Stomach (tissue), 9 donors: ENCODE results near the gene GRK4. TPM values are rescaled to one million over a fixed set of nuclear protein-coding genes. Genes with fewer than 3 reads are reported as not detected.

Source experiments
- DNase-seq, 2 donors: peaks; one replicate each; pipeline versions ENCODE4 v3.0.0 to v3.0.0-alpha.2; 2013 to 2019
- H3K27ac ChIP-seq, 5 donors: fragments of 200-600 bp in 4 of 5; sonication (generic) in 4 of 5; one replicate each; pipeline ENCODE4 v1.5.1; 2013 to 2019; ENCODE audit warnings: mild to moderate bottlenecking in 1 of 5, moderate library complexity in 1 of 5
- H3K27me3 ChIP-seq, 3 donors: fragments of 200-600 bp; sonication (generic); one replicate each; pipeline ENCODE4 v1.5.1; 2017 to 2019; ENCODE audit warnings: mixed run types in 1 of 3
- H3K36me3 ChIP-seq, 4 donors: fragments of 200-600 bp; sonication (generic); 1 replicate in 3 of 4; 2 replicates in 1 of 4; pipeline ENCODE4 v1.5.1; 2016 to 2019
- H3K4me1 ChIP-seq, 4 donors: fragments of 200-600 bp; sonication (generic); one replicate each; pipeline ENCODE4 v1.5.1; 2016 to 2019
- H3K4me3 ChIP-seq, 4 donors: fragments of 200-600 bp; sonication (generic) in 3 of 4; one replicate each; pipeline ENCODE4 v1.5.1; 2016 to 2019; ENCODE audit warnings: mild to moderate bottlenecking in 1 of 4
- H3K9me3 ChIP-seq, 4 donors: fragments of 200-600 bp; sonication (generic); one replicate each; pipeline ENCODE4 v1.5.1; 2016 to 2019
- CTCF ChIP-seq, 7 experiments: fragments of 450-650 bp in 4 of 7; fragments of 200-600 bp in 3 of 7; sonication (generic) in 3 of 7; IDR thresholded peaks; one replicate each; pipeline ENCODE4 v1.5.1; 2016 to 2019; ENCODE audit warnings: antibody characterized with exemption in 7 of 7, control low read depth in 2 of 7, mild to moderate bottlenecking in 1 of 7
- EP300 ChIP-seq: sonication (generic); formaldehyde crosslinking; IDR thresholded peaks from one replicate; pipeline ENCODE4 v1.6.1; 2017; ENCODE audit warnings: antibody characterized with exemption
- POLR2A ChIP-seq, 4 donors: fragments of 450-650 bp; IDR thresholded peaks; one replicate each; pipeline ENCODE4 v1.6.1; 2016; ENCODE audit warnings: antibody characterized with exemption in 4 of 4, control low read depth in 2 of 4, mild to moderate bottlenecking in 1 of 4, moderate library complexity in 1 of 4
- POLR2AphosphoS5 ChIP-seq, 3 donors: sonication (generic); formaldehyde crosslinking; IDR thresholded peaks; one replicate each; pipeline ENCODE4 v1.6.1; 2016; ENCODE audit warnings: antibody characterized with exemption in 3 of 3
- WGBS, 5 donors: extraction: QIAGEN DNeasy Blood & Tissue Kit in 3 of 5; methylation state at CpG; one replicate each; pipeline versions ENCODE4 v1.1.5 to v1.1.7; 2013 to 2018; 5-methylcytosine and 5-hydroxymethylcytosine counted together
- intact Hi-C: fragments of 100-400 bp; cut with DNase I; formaldehyde crosslinking; loops from one replicate; pipeline ENCODE4 v1.15.1; 2023; ENCODE audit warnings: low total_unique reads
- polyA plus RNA-seq, 3 donors: library from polyadenylated mRNA; stranded (reverse); fragments of 200-250 nt; gene quantifications; one replicate each; pipeline ENCODE4 v1.2.3, GENCODE V29; 2013
- total RNA-seq, 5 donors: library from RNA; depleted of rRNA; stranded (reverse); fragments of >200 nt; gene quantifications; one replicate each; pipeline versions ENCODE4 v1.1.0 to v1.2.3, GENCODE V29; 2014 to 2016
- donor health status: healthy with polysubstance abuse.
- donor health status: Bipolar disorder and iron deficiency.
- donor health status: healthy.

The GRK4 gene
- total and polyA plus RNA-seq, 8 donors = 0.58 to 11.9 (median 5.1) TPM

- intact Hi-C loops = no loop called here
- H3K9me3 ChIP-seq = no peaks in the 10 kb centered on the region
- TF ChIP-seq CTCF (IDR thresholded peaks at IDR 0.05) = no peak
- TF ChIP-seq POLR2A (IDR thresholded peaks at IDR 0.05) = no peak
- no peak for TF ChIP-seq POLR2AphosphoS5 (IDR thresholded peaks at IDR 0.05)
- no peak for TF ChIP-seq EP300
- H3K27me3 ChIP-seq = no peaks in the 10 kb centered on the region
- WGBS, 5 donors = 90 to 92% (median 91%) methylated on average over 21 to 29 of the region's 29 CpGs
- DNase-seq = no peak
- H3K4me1 ChIP-seq = peaks cover 21 to 35% (median 32%) of the 10 kb centered on the region in 4 donors
- peaks cover 60 to 86% (median 80%) of the 10 kb centered on the region in 4 donors for H3K36me3 ChIP-seq
- no peak overlapping the region for H3K27ac ChIP-seq
- H3K4me3 ChIP-seq = no peak overlapping the region
Measured at GRCh38 chr4:2940267-2941137, 22.9 kb upstream of the GRK4 start.

GRCh38 chr4:2941138-2942036 is 22.0 kb upstream of the GRK4 start:
- WGBS, 5 donors = 84 to 90% (median 88%) methylated on average over 17 to 24 of the region's 24 CpGs

GRCh38 chr4:2942037-2942531 is 21.3 kb upstream of the GRK4 start:
- WGBS, 5 donors = 69 to 89% (median 85%) methylated on average over 14 to 21 of the region's 21 CpGs
- intact Hi-C loops = no loop called here
- H3K27ac ChIP-seq = peak overlapping the region; percentile 61 to 68 (median 67)

More at GRCh38 chr4:2941138-2942036, 22.0 kb upstream of the GRK4 start:
- H3K36me3 ChIP-seq = peaks cover 69 to 95% (median 89%) of the 10 kb centered on the region in 4 donors
- H3K27me3 ChIP-seq = no peaks in the 10 kb centered on the region
- H3K4me1 ChIP-seq = peaks cover 12 to 26% (median 23%) of the 10 kb centered on the region in 4 donors
- TF ChIP-seq POLR2A (IDR thresholded peaks at IDR 0.05) (no peak), POLR2AphosphoS5 (IDR thresholded peaks at IDR 0.05) (no peak), CTCF (IDR thresholded peaks at IDR 0.05) (no peak), EP300 (no peak)
- no peaks in the 10 kb centered on the region for H3K9me3 ChIP-seq
- intact Hi-C loops = no loop called here
- peak overlapping the region in 3 of 5 donors; percentile 67 to 68 (median 67) for H3K27ac ChIP-seq
- no peak for DNase-seq
- H3K4me3 ChIP-seq = no peak overlapping the region

More at GRCh38 chr4:2942037-2942531, 21.3 kb upstream of the GRK4 start:
- TF ChIP-seq POLR2AphosphoS5 (IDR thresholded peaks at IDR 0.05) (no peak), POLR2A (IDR thresholded peaks at IDR 0.05) (no peak), EP300 (no peak), CTCF (IDR thresholded peaks at IDR 0.05) (no peak)
- DNase-seq = no peak
- no peaks in the 10 kb centered on the region for H3K9me3 ChIP-seq
- H3K27me3 ChIP-seq = no peaks in the 10 kb centered on the region
- H3K4me1 ChIP-seq = peaks cover 5 to 19% (median 16%) of the 10 kb centered on the region in 4 donors
- peaks cover 76 to 100% (median 96%) of the 10 kb centered on the region in 4 donors for H3K36me3 ChIP-seq
- H3K4me3 ChIP-seq = no peak overlapping the region
